Ecto neural progenitor cell (in vitro differentiated cells): ENCODE results near the gene TENT5D.
"Not testable (repeated sequence)": the region's sequence is repeated elsewhere in the genome, so short reads cannot be mapped to it uniquely, and the experiment has no call there.

Source experiments
- DNase-seq: peaks from one replicate; pipeline ENCODE4 v3.0.0-alpha.2; 2018; ENCODE audit warnings: low spot score

Gene TENT5D

GRCh38 chrX:80420147-80420546, at the start of gene TENT5D:
Gene TENT5D, plus strand, starts transcription at chrX:80420447. Its CDS starts 22,093 bp downstream, at chrX:80442540.
- no peak for DNase-seq

GRCh38 chrX:80385651-80386050, 34.6 kb upstream of the TENT5D start:
- not testable (repeated sequence) for DNase-seq

- no peak for DNase-seq
Measured at GRCh38 chrX:80388206-80388605, 32.0 kb upstream of the TENT5D start.

- DNase-seq = no peak
Measured at GRCh38 chrX:80412042-80412441, 8.2 kb upstream of the TENT5D start.

- no peak for DNase-seq
Measured at GRCh38 chrX:80423000-80423399, 2.8 kb downstream of the TENT5D start.

GRCh38 chrX:80423744-80424143, 3.5 kb downstream of the TENT5D start:
- no peak for DNase-seq

- no peak for DNase-seq
Measured at GRCh38 chrX:80430826-80431504, 10.7 kb downstream of the TENT5D start.

- no peak for DNase-seq
Measured at GRCh38 chrX:80431505-80431832, 11.2 kb downstream of the TENT5D start.

- DNase-seq = no peak
Measured at GRCh38 chrX:80432441-80432840, 12.2 kb downstream of the TENT5D start.

GRCh38 chrX:80432863-80433262, 12.6 kb downstream of the TENT5D start:
- no peak for DNase-seq

- DNase-seq = not testable (repeated sequence)
Measured at GRCh38 chrX:80468166-80468565, 47.9 kb downstream of the TENT5D start.

GRCh38 chrX:80471582-80471981, 51.3 kb downstream of the TENT5D start:
- DNase-seq = no peak

- DNase-seq = no peak
Measured at GRCh38 chrX:80485543-80485942, 65.3 kb downstream of the TENT5D start.

GRCh38 chrX:80486299-80486698, 66.1 kb downstream of the TENT5D start:
- DNase-seq = no peak

- DNase-seq = no peak
Measured at GRCh38 chrX:80489166-80489565, 68.9 kb downstream of the TENT5D start.
